GM12864 (cell line): ENCODE data around the gene EVI5.
"Not testable (repeated sequence)": the region's sequence is repeated elsewhere in the genome, so short reads cannot be mapped to it uniquely, and the experiment has no call there.

Source experiments
- DNase-seq: peaks from one replicate; pipeline ENCODE4 v3.0.0-alpha.2; 2011; ENCODE audit warnings: low read depth
- H3K4me3 ChIP-seq: 2 replicates; pipeline ENCODE4 v1.5.1; 2011; ENCODE audit warnings: mild to moderate bottlenecking, low read depth, low read length, control low read depth
- TF ChIP-seq, protein P1 (sequence below): IDR thresholded peaks from 2 replicates; pipeline ENCODE4 v1.5.1; 2011; ENCODE audit warnings: low read depth, mild to moderate bottlenecking, moderate library complexity, low read length, control low read depth, inconsistent platforms; ENCODE audit errors: missing control alignments

Gene EVI5

DNA sequence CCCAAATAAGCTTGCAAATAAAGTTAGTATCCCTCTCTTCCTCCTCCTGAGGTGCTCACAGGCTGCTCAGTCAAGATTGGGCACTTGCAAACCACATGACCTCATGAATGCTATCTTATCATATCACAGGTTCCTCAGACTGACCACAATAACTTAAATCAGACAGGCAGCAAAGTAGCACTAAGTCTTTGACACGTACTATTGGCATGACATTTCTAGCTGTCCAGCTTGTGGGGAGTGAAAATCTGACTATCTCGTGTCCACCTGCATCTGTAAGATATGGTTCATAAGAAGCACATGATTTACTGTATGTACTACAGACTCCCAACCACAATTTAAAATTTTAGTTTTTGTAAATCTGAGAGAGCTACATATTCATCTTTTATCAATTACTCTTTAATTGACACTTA is 240.1 kb downstream of the EVI5 start:
- H3K4me3 ChIP-seq = no peak overlapping the region
- TF ChIP-seq, protein P1, sequence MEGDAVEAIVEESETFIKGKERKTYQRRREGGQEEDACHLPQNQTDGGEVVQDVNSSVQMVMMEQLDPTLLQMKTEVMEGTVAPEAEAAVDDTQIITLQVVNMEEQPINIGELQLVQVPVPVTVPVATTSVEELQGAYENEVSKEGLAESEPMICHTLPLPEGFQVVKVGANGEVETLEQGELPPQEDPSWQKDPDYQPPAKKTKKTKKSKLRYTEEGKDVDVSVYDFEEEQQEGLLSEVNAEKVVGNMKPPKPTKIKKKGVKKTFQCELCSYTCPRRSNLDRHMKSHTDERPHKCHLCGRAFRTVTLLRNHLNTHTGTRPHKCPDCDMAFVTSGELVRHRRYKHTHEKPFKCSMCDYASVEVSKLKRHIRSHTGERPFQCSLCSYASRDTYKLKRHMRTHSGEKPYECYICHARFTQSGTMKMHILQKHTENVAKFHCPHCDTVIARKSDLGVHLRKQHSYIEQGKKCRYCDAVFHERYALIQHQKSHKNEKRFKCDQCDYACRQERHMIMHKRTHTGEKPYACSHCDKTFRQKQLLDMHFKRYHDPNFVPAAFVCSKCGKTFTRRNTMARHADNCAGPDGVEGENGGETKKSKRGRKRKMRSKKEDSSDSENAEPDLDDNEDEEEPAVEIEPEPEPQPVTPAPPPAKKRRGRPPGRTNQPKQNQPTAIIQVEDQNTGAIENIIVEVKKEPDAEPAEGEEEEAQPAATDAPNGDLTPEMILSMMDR = no peak
- DNase-seq = no peak

DNA sequence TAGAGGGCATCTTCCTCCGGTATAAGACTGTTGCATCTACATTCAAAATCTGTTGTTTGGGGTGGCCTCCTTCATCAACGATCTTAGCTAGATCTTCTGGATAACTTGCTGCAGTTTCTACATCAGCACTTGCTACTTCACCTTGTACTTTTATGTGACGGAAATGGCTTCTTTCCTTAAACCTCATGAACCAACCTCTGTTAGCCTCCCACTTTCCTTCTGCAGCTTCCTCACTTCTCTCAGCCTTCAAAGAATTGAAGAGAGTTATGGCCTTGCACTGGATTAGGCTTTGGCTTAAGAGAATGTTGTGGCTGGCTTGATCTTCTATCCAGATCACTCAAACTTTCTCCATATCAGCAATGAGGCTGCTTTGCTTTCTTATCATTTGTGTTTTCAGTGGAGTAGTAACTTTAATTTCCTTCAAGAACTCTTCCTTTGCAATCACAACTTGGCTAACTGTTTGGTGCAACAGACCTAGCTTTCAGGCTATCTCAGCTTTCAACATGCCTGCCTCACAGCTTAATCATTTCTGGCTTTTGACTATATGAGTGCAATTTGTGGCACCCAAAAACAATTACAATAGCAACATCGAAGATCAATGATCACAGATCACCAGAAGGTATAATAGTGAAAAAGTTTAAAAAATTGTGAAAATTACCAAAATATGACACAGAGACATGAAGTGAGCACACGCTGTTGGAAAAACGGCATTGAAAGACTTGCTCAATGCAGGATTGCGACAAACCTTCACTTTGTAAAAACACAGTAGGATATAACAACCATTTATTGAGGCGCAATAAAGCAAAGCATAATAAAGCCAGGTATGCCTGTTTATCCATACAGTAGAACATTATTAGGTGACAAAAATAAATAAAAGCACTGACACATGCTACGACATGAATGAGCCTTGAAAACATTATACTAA is 241.5 kb downstream of the EVI5 start:
- H3K4me3 ChIP-seq = no peak overlapping the region
- TF ChIP-seq, protein P1 = no peak

GRCh38 chr1:92538413-92539061 is 246.4 kb downstream of the EVI5 start:
- H3K4me3 ChIP-seq = no peak overlapping the region
- peak; percentile 51 for DNase-seq
- TF ChIP-seq, protein P1 = no peak

More for the DNA sequence above, 241.5 kb downstream of the EVI5 start:
- no peak for DNase-seq

- DNase-seq = peak; percentile 62
- no peak overlapping the region; the same call in 1 of the 2 replicates for H3K4me3 ChIP-seq
- TF ChIP-seq, protein P1 = no peak
Observed at GRCh38 chr1:92538048-92538412, 246.9 kb downstream of the EVI5 start.

DNA sequence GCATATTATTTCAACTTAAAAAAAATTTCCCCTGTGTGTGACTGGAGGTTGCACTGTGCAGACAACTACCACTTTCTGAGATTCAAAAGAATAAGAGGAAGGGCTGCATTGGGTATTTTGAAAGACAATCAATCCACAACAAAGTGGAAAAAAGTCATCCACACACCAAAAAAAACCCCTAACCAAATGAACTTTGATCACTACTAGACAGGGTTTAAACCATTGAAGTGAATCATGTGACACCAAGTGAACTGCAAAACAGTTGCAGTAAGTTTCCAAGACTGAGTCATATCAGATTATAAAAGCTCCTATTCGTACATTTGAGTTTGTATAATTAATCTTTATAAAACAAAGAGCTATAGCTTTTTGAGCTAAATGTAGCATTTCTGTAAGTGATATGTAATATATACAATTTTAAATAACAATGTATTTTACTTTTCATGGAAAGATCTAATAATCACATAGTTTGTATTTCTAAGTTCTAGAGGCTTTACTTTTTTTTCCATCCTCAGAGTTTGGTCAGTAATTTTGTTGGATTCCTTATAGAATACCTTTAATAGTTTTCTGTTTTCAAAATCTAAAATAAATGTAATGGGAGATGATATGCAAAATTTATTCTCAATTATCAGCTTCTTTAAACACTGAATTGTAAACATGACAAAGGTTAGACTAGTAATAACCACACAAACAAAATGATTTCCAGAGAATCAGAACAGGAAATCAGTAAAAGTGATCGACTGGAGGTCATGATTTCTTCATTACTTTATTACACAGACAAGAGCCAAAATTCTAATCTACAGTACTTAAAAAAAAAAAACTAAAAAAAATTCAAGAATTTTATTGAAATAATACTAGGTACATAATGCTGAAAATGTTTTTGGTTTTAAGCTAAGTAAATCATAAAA is 247.7 kb downstream of the EVI5 start:
- TF ChIP-seq, protein P1 = no peak
- DNase-seq = peak; percentile 61
- H3K4me3 ChIP-seq = no peak overlapping the region

DNA sequence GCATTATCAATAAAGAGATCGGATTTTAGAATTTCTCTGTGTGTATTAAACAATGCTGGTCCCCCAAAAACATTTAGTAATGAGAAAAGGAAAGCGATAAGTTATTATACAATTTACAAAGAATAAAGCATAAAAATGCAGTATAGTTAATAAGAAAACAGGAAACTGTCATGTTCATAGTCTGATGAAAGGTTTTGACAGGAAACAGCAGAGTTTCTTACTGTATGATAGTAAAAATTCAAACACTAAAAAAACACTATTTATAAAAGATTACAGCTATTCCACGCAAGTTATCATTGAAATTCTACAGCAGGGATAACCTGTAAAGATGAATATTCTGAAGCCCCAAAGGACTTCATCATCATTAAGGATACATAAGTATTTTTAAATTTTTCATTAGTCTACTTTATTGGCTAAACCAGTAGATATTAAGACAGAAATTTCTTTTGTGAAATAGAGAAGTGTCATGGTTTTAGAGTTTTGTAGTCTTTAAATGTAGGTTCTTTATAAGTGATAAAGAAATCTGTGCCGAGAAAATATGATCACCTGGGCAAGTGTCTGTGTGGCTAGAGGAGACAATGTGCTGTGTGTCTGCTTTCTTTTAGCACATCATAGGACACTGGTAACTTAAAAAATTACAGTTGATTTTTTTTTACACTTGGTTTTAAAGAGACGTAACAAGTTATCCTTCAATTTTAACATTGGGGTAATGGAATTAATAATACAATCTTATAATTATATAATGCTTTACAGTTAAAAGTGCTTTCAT is 248.5 kb downstream of the EVI5 start:
- TF ChIP-seq, protein P1 = no peak
- no peak overlapping the region for H3K4me3 ChIP-seq
- DNase-seq = no peak

- not testable (repeated sequence) for H3K4me3 ChIP-seq, DNase-seq
Observed at GRCh38 chr1:92532371-92532770, 252.5 kb downstream of the EVI5 start.

GRCh38 chr1:92531939-92532338 is 253.0 kb downstream of the EVI5 start:
- DNase-seq, H3K4me3 ChIP-seq: not testable (repeated sequence)
